Omental fat pad (tissue), 4 donors: ENCODE data around the gene FRMD4A. TPM values are rescaled to one million over a fixed set of nuclear protein-coding genes. Genes with fewer than 3 reads are reported as not detected.

Experiments
- ATAC-seq: fragments of 150-250 bp; one replicate; pipeline ENCODE4 v1.9.1; 2016; ENCODE audit warnings: mild to moderate bottlenecking, moderate library complexity; ENCODE audit not compliant: low FRiP score
- DNase-seq: peaks from one replicate; pipeline ENCODE4 v3.0.0-alpha.2; 2019; ENCODE audit warnings: low spot score
- CTCF ChIP-seq, 3 donors: fragments of 450-650 bp; IDR thresholded peaks; one replicate each; pipeline ENCODE4 v1.5.1; 2016 to 2017; ENCODE audit warnings: antibody characterized with exemption in 3 of 3, mild to moderate bottlenecking in 3 of 3, moderate library complexity in 2 of 3
- total RNA-seq, 4 donors: library from RNA; depleted of rRNA; stranded (reverse); fragments of >200 nt; gene quantifications; one replicate each; pipeline ENCODE4 v1.1.0, GENCODE V29; 2016

Gene FRMD4A
- total RNA-seq, 4 donors from 2014 or later, result 66.8 to 119 (median 81.6) TPM

DNA sequence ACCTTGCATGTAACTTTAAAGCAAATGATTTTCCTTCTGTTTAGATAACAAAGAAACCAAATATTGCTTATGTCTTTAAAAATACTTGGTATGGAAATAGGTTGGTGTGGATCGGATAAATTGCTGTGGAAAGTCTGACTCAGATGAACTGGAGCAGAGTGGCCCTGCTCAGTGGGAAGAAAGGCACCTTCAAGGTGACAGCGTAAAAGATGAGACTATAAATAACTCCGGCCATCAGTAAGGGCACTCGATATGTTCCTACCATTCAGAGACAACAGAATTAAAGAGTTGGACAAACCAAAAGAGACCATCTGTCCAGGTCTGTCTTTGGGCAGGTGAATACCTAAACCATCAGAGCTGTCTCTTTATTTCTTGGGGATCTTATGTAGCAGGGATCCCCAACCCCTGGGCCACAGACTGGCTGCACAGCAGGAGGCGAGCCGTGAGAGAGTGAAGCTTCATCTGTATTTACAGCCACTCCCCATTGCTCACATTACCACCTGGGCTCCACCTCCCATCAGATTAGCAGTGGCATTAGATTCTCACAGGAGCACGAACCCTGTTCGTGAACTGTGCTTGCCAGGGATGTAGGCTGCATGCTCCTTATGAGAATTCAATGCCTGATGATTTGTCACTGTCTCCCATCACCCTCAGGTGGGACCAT lies 386.9 kb downstream of the FRMD4A start:
- no peak for TF ChIP-seq CTCF (IDR thresholded peaks at IDR 0.05)
- ATAC-seq, result no peak
- DNase-seq, result no peak

GRCh38 chr10:13942035-13942434 lies 388.7 kb downstream of the FRMD4A start:
- ATAC-seq (no peak), DNase-seq (no peak)
- TF ChIP-seq CTCF (IDR thresholded peaks at IDR 0.05), result no peak

GRCh38 chr10:13939391-13939790 lies 391.3 kb downstream of the FRMD4A start:
- ATAC-seq (no peak), DNase-seq (no peak)
- TF ChIP-seq CTCF (IDR thresholded peaks at IDR 0.05), result no peak

DNA sequence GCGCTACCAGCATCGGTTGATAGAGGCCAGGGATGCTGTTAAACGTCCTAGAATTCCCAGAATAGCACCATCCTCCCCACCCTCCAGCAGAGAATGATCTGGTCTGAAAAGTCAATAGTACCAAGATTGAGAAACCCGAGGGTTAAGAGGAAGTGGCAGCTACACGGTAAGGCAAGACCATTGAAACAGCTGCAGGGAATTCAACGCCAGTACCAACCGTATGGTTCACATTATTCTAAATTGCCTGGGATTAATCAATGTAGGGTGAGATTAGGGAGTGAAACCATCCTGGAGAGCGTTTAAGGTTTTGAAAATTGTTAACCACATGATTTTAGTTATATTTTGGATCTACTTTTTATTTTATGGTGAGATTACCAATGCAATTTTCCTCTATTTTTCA lies 391.8 kb downstream of the FRMD4A start:
- ATAC-seq, result no peak
- DNase-seq, result no peak
- no peak for TF ChIP-seq CTCF (IDR thresholded peaks at IDR 0.05)

DNA sequence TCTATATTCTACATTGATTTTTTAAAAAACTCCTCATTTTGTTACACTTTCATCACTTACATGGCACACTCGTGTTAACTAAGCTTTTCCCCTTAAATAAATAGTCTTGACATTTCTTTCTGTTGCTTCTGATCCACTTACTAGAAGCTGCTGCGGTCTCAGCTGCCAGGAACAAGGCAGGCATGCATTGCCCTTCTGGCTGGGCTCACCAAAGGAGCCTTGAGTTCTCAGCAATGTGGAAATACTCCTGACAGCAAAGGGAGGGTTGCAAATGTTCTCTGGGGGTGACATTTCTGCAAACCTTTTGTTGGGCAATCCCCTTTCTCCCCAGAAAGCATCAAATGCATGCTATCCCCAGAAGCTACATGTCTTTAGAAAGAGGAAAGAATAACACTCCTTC lies 393.9 kb downstream of the FRMD4A start:
- TF ChIP-seq CTCF (IDR thresholded peaks at IDR 0.05), result no peak
- DNase-seq (no peak), ATAC-seq (no peak)

GRCh38 chr10:13930120-13930519 lies 400.6 kb downstream of the FRMD4A start:
- ATAC-seq, result no peak
- no peak for DNase-seq
- no peak for TF ChIP-seq CTCF (IDR thresholded peaks at IDR 0.05)

DNA sequence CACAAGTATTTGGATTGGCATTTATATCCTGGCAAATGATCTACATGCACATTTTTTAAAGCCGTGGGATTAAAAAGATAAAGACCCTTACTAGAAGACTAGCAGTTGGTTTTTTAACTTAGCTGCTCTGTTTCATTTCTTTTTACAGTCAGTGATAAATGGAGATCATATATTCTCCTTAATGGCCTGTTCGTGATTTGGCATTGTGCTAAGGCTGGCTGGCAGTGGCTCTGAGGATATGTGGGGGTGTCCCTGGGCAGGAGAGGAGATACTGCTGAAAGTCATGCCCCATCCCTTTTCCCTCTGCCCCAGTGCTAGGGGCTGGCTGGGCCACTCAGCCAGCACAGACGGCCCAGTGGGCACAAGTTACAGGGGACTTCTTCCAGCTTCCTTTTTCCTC lies 402.3 kb downstream of the FRMD4A start:
- DNase-seq (no peak), ATAC-seq (no peak)
- TF ChIP-seq CTCF (IDR thresholded peaks at IDR 0.05), result no peak
